Measurements from ENCODE around the gene DRG2. TPM values are rescaled to one million over a fixed set of nuclear protein-coding genes. Genes with fewer than 3 reads are reported as not detected.

The DRG2 gene
- total RNA-seq, 6 donors from 2014 or later, result 28.7 to 40.9 (median 33.5) TPM

GRCh38 chr17:18129041-18129502 is 41.3 kb downstream of the DRG2 start:
- 48 to 74% methylated on average over 4 of the region's 4 CpGs for WGBS, 2 donors
- no peaks in the 10 kb centered on the region for H3K36me3 ChIP-seq
- no peaks in the 10 kb centered on the region for H3K27me3 ChIP-seq
- no peak overlapping the region for H3K27ac ChIP-seq
- H3K4me3 ChIP-seq, result no peak overlapping the region
- H3K9me3 ChIP-seq, result no peaks in the 10 kb centered on the region
- H3K4me1 ChIP-seq, result no peaks in the 10 kb centered on the region
- peak in 1 of 4 donors; percentile 42 for TF ChIP-seq EP300 (IDR thresholded peaks at IDR 0.05)
- peak in 1 of 2 donors; percentile 18 for TF ChIP-seq POLR2AphosphoS5 (IDR thresholded peaks at IDR 0.05)
- TF ChIP-seq CTCF (IDR thresholded peaks at IDR 0.05), result no peak
- DNase-seq, result peak in 1 of 2 donors; percentile 90
- ATAC-seq (ENCODE audit: low FRiP score in 2 of 2), result peak; percentile 21 to 64

- WGBS, 2 donors, result 96 to 100% methylated on average over 5 of the region's 5 CpGs
- Histone ChIP-seq H3K27me3 (no peaks in the 10 kb centered on the region), H3K27ac (no peak overlapping the region), H3K36me3 (no peaks in the 10 kb centered on the region), H3K4me3 (no peak overlapping the region), H3K9me3 (no peaks in the 10 kb centered on the region), H3K4me1 (no peaks in the 10 kb centered on the region)
- DNase-seq (no peak), ATAC-seq (ENCODE audit: low FRiP score in 2 of 2) (no peak)
- TF ChIP-seq POLR2A (IDR thresholded peaks at IDR 0.05) (no peak), CTCF (IDR thresholded peaks at IDR 0.05) (no peak), POLR2AphosphoS5 (IDR thresholded peaks at IDR 0.05) (no peak), EP300 (IDR thresholded peaks at IDR 0.05) (no peak)
These were observed 45.0 kb downstream of the DRG2 start for GRCh38 chr17:18132711-18133110.

- 76 to 84% methylated on average over 19 of the region's 19 CpGs for WGBS, 2 donors
- Histone ChIP-seq H3K9me3 (no peaks in the 10 kb centered on the region), H3K4me1 (peaks cover 0 to 7% (median 0%) of the 10 kb centered on the region in 4 donors), H3K27me3 (no peaks in the 10 kb centered on the region), H3K27ac (no peak overlapping the region), H3K36me3 (no peaks in the 10 kb centered on the region), H3K4me3 (no peak overlapping the region)
- TF ChIP-seq POLR2AphosphoS5 (IDR thresholded peaks at IDR 0.05) (no peak), EP300 (IDR thresholded peaks at IDR 0.05) (no peak), CTCF (IDR thresholded peaks at IDR 0.05) (no peak), POLR2A (IDR thresholded peaks at IDR 0.05) (no peak)
- ATAC-seq (ENCODE audit: low FRiP score in 2 of 2) (no peak), DNase-seq (peak in 1 of 2 donors; percentile 62)
These were observed 48.6 kb downstream of the DRG2 start for GRCh38 chr17:18136357-18136756.

- DNase-seq, result no peak
- Histone ChIP-seq H3K27me3 (no peaks in the 10 kb centered on the region), H3K4me1 (peaks cover 0 to 10% (median 1%) of the 10 kb centered on the region in 4 donors), H3K9me3 (no peaks in the 10 kb centered on the region), H3K4me3 (no peak overlapping the region), H3K27ac (no peak overlapping the region), H3K36me3 (no peaks in the 10 kb centered on the region)
- WGBS, 2 donors, result 91 to 95% methylated on average over 4 to 8 of the region's 8 CpGs
- ATAC-seq (ENCODE audit: low FRiP score in 2 of 2), result no peak
- TF ChIP-seq POLR2A (IDR thresholded peaks at IDR 0.05), result no peak
- no peak for TF ChIP-seq EP300 (IDR thresholded peaks at IDR 0.05)
- TF ChIP-seq POLR2AphosphoS5 (IDR thresholded peaks at IDR 0.05), result no peak
- no peak for TF ChIP-seq CTCF (IDR thresholded peaks at IDR 0.05)
These were observed 50.5 kb downstream of the DRG2 start for GRCh38 chr17:18138065-18138749.

GRCh38 chr17:18139092-18139491 is 51.3 kb downstream of the DRG2 start:
- TF ChIP-seq EP300 (IDR thresholded peaks at IDR 0.05) (no peak), POLR2A (IDR thresholded peaks at IDR 0.05) (no peak)
- no peaks in the 10 kb centered on the region for H3K36me3 ChIP-seq
- H3K27me3 ChIP-seq, result no peaks in the 10 kb centered on the region
- DNase-seq (no peak), ATAC-seq (ENCODE audit: low FRiP score in 2 of 2) (no peak)
- WGBS, 2 donors, result 90 to 94% methylated on average over 2 of the region's 2 CpGs
- H3K4me3 ChIP-seq, result no peak overlapping the region
- H3K27ac ChIP-seq, result no peak overlapping the region
- H3K4me1 ChIP-seq, result peaks cover 0 to 10% (median 5%) of the 10 kb centered on the region in 4 donors
- H3K9me3 ChIP-seq, result no peaks in the 10 kb centered on the region
